Upper lobe of left lung (tissue), 6 donors: ENCODE measurements around the gene DCLK1. TPM values are rescaled to one million over a fixed set of nuclear protein-coding genes. Genes with fewer than 3 reads are reported as not detected.

Experiments used
- ATAC-seq, 2 donors: fragments of 200-7000 bp; cut with Tn5 transposase; one replicate each; pipeline ENCODE4 v1.9.1; 2022; ENCODE audit warnings: mild to moderate bottlenecking in 2 of 2, moderate library complexity in 2 of 2; ENCODE audit not compliant: low FRiP score in 2 of 2
- DNase-seq, 2 donors: peaks; one replicate each; pipeline ENCODE4 v3.0.0-alpha.2; 2019 to 2020
- H3K27ac ChIP-seq, 4 donors: fragments of 200-600 bp; sonication (generic); one replicate each; pipeline ENCODE4 v1.5.1; 2016 to 2019
- H3K27me3 ChIP-seq, 4 donors: fragments of 200-600 bp; sonication (generic); one replicate each; pipeline ENCODE4 v1.5.1; 2017 to 2019
- H3K36me3 ChIP-seq, 4 donors: fragments of 200-600 bp; sonication (generic); one replicate each; pipeline ENCODE4 v1.5.1; 2016 to 2019
- H3K4me1 ChIP-seq, 4 donors: fragments of 200-600 bp; sonication (generic); one replicate each; pipeline ENCODE4 v1.5.1; 2018 to 2019
- H3K4me3 ChIP-seq, 4 donors: fragments of 200-600 bp; sonication (generic); one replicate each; pipeline ENCODE4 v1.5.1; 2017 to 2019; ENCODE audit warnings: mild to moderate bottlenecking in 2 of 4, moderate library complexity in 1 of 4
- H3K9me3 ChIP-seq, 4 donors: fragments of 200-600 bp; sonication (generic); one replicate each; pipeline ENCODE4 v1.5.1; 2018 to 2019
- EP300 ChIP-seq, 4 donors: sonication (generic); formaldehyde crosslinking; IDR thresholded peaks; one replicate each; pipeline ENCODE4 v1.5.1; 2017; ENCODE audit warnings: antibody characterized with exemption in 4 of 4, control low read depth in 2 of 4
- POLR2A ChIP-seq, 4 donors: fragments of 450-650 bp; IDR thresholded peaks; one replicate each; pipeline ENCODE4 v1.5.1; 2016 to 2017; ENCODE audit warnings: antibody characterized with exemption in 4 of 4, mild to moderate bottlenecking in 2 of 4
- POLR2AphosphoS5 ChIP-seq, 2 donors: sonication (generic); formaldehyde crosslinking; IDR thresholded peaks; one replicate each; pipeline ENCODE4 v1.5.1; 2017; ENCODE audit warnings: antibody characterized with exemption in 2 of 2
- WGBS, 2 donors: methylation state at CpG; one replicate each; pipeline ENCODE4 v1.1.5; 2017 to 2018; 5-methylcytosine and 5-hydroxymethylcytosine counted together
- total RNA-seq, 6 donors: library from RNA; depleted of rRNA in 4 of 6; stranded (reverse); fragments of >200 nt in 4 of 6; gene quantifications; one replicate each; pipeline versions ENCODE4 v1.1.0 to v1.2.1, GENCODE V29; 2016 to 2021
- TF ChIP-seq, protein P1 (sequence below), 6 experiments: fragments of 450-650 bp in 4 of 6; fragments of 200-600 bp in 2 of 6; sonication (generic) in 2 of 6; IDR thresholded peaks; one replicate each; pipeline ENCODE4 v1.5.1; 2016 to 2019; ENCODE audit warnings: antibody characterized with exemption in 6 of 6
- donor health status: DM: no; HTN: no; CAD: no; lungs with moderate emphysema.
- donor health status: DM: no; HTN: yes; CAD: no; lungs with severe emphysema.

The DCLK1 gene
- total RNA-seq, 6 donors from 2014 or later: 2.1 to 14.7 (median 3.9) TPM

DNA sequence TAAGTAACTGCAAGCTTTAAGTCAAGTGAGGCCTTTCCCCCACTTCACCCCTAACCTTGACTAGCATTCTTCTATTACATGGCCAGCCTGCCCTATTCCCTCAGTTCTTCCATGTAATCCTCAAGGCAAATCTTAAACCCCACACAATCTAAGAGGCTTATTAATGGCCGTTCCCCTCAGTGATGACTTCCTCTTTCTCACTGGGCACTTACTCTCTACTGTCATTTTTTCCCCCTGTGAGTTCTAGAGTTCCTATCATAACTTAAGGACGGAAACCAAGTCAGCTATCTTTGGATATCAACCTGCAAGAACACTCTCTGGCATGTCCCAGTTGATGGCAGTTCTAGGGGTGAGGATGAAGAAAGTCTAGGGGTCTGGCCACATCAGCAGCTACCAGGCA is 131.2 kb downstream of the DCLK1 start:
- Histone ChIP-seq H3K4me1 (no peaks in the 10 kb centered on the region), H3K9me3 (no peaks in the 10 kb centered on the region), H3K27ac (no peak overlapping the region), H3K36me3 (no peaks in the 10 kb centered on the region), H3K4me3 (no peak overlapping the region), H3K27me3 (no peaks in the 10 kb centered on the region)
- DNase-seq (no peak), ATAC-seq (no peak)
- WGBS, 2 donors: 75 to 77% methylated on average over 2 of the region's 2 CpGs
- TF ChIP-seq POLR2AphosphoS5 (IDR thresholded peaks at IDR 0.05): no peak
- TF ChIP-seq, protein P1, sequence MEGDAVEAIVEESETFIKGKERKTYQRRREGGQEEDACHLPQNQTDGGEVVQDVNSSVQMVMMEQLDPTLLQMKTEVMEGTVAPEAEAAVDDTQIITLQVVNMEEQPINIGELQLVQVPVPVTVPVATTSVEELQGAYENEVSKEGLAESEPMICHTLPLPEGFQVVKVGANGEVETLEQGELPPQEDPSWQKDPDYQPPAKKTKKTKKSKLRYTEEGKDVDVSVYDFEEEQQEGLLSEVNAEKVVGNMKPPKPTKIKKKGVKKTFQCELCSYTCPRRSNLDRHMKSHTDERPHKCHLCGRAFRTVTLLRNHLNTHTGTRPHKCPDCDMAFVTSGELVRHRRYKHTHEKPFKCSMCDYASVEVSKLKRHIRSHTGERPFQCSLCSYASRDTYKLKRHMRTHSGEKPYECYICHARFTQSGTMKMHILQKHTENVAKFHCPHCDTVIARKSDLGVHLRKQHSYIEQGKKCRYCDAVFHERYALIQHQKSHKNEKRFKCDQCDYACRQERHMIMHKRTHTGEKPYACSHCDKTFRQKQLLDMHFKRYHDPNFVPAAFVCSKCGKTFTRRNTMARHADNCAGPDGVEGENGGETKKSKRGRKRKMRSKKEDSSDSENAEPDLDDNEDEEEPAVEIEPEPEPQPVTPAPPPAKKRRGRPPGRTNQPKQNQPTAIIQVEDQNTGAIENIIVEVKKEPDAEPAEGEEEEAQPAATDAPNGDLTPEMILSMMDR (IDR thresholded peaks at IDR 0.05): no peak
- no peak for TF ChIP-seq EP300 (IDR thresholded peaks at IDR 0.05)
- no peak for TF ChIP-seq POLR2A (IDR thresholded peaks at IDR 0.05)

DNA sequence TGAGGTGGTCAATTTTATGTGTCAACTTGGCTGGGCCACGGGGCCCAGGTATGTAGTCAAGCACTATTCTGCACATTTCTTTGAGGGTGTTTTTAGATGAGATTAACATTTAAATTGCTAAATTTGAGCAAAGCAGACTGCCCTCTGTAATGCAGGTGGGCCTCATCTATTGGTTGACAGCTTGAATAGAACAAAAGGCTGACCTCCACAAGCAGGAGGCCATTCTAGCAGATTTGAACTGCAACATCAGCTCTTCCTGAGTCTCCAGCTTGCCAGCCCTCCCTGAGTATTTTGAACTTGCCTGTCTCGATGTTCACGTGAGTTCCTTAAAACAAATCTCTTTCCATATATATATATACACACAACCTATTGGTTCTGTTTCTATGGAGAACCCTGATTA is 134.8 kb downstream of the DCLK1 start:
- Histone ChIP-seq H3K27ac (no peak overlapping the region), H3K27me3 (no peaks in the 10 kb centered on the region), H3K36me3 (no peaks in the 10 kb centered on the region), H3K9me3 (no peaks in the 10 kb centered on the region), H3K4me3 (no peak overlapping the region), H3K4me1 (no peaks in the 10 kb centered on the region)
- ATAC-seq (no peak), DNase-seq (no peak)
- TF ChIP-seq, protein P1 (IDR thresholded peaks at IDR 0.05): no peak
- TF ChIP-seq POLR2AphosphoS5 (IDR thresholded peaks at IDR 0.05) (no peak), EP300 (IDR thresholded peaks at IDR 0.05) (no peak), POLR2A (IDR thresholded peaks at IDR 0.05) (no peak)
- 90 to 92% methylated on average over 3 of the region's 3 CpGs for WGBS, 2 donors

DNA sequence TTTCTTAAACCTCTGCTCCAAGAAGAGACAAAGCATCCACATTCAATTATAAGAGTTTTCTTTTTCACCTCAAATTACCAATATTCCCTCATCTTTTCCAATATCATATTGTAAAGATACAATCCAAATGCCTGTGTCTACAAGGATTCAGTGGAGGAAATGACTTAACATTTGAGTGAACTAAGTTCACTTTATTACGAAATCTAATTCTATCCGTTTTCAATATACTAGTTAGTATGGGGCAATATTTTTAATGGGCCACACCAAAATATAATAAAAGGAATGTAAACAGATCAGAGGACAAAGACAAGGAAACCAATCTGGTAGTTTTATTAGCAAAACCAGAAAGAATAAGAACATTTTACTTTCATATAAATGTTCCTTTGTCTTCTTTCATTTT is 136.0 kb downstream of the DCLK1 start:
- no peak for DNase-seq
- Histone ChIP-seq H3K4me3 (no peak overlapping the region), H3K4me1 (no peaks in the 10 kb centered on the region), H3K27ac (no peak overlapping the region), H3K9me3 (no peaks in the 10 kb centered on the region), H3K36me3 (no peaks in the 10 kb centered on the region), H3K27me3 (no peaks in the 10 kb centered on the region)
- 52 to 53% methylated on average over 2 of the region's 2 CpGs for WGBS, 2 donors
- ATAC-seq: no peak
- TF ChIP-seq, protein P1 (IDR thresholded peaks at IDR 0.05): no peak
- TF ChIP-seq EP300 (IDR thresholded peaks at IDR 0.05) (no peak), POLR2AphosphoS5 (IDR thresholded peaks at IDR 0.05) (no peak), POLR2A (IDR thresholded peaks at IDR 0.05) (no peak)

DNA sequence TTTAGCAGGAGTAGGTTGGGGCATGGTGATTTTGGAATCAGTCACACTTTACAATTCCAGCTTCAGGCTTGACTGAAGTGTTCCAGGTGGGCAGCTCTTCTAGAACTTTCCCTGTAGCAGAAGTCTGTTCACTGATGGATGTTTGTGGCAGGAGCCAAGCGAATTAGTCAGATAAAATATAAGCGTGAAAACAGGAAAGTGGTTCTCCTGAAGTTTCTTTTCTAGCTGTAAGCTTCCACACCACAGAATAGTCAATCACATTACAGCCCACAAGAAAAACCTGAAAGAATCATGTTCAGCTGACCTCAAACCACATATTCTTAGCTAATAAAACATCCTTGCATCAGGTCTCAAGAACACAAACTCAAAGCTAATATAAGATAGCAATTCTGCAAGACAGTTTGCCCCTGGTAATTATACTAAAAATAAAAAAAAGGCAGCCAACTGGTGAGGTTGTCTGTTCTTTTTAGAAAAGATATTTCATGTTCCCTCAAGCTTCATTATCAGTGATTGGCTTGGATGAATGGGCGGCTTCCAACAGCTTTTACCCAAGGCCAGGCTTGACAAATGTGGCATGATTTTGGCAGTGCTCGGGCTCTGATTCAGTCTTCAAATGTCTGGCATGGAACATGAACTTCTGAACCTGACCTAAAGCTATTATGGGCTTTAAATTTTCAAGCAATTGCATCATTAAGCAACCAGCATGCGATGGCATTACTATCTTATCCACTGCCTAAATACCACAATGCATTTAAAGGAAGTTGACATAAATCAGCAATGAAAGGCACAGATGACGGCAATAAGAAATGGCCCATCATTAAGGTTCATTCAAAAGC is 136.8 kb downstream of the DCLK1 start:
- no peaks in the 10 kb centered on the region for H3K9me3 ChIP-seq
- peak in 1 of 2 donors; percentile 41 for ATAC-seq
- TF ChIP-seq POLR2AphosphoS5 (IDR thresholded peaks at IDR 0.05): no peak
- TF ChIP-seq, protein P1 (IDR thresholded peaks at IDR 0.05): no peak
- no peak for TF ChIP-seq POLR2A (IDR thresholded peaks at IDR 0.05)
- TF ChIP-seq EP300 (IDR thresholded peaks at IDR 0.05): no peak
- WGBS, 2 donors: 61 to 70% methylated on average over 6 of the region's 6 CpGs
- no peaks in the 10 kb centered on the region for H3K27me3 ChIP-seq
- no peaks in the 10 kb centered on the region for H3K4me1 ChIP-seq
- H3K36me3 ChIP-seq: no peaks in the 10 kb centered on the region
- no peak overlapping the region for H3K4me3 ChIP-seq
- no peak overlapping the region for H3K27ac ChIP-seq
- DNase-seq: no peak

DNA sequence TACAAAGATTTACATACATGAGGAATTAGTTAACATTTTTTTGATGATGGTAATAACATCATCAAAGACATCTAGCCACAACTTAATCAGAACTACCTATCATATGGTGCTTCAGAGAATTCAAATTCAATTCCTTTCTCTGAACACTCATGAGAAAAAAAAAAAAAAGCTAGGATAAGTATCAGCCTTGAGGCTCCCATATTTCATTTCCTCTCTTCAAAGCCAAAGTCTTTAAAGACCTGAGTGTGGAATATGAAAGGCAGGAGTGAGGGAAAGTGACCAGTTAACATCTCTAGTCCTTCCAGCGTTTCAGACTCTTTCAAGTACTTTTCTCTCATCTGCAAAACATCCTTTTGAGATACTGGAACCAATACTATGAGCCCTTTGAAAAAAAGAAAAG is 137.5 kb downstream of the DCLK1 start:
- TF ChIP-seq, protein P1 (IDR thresholded peaks at IDR 0.05): no peak
- no peak overlapping the region for H3K27ac ChIP-seq
- H3K4me3 ChIP-seq: no peak overlapping the region
- no peaks in the 10 kb centered on the region for H3K9me3 ChIP-seq
- DNase-seq (no peak), ATAC-seq (no peak)
- 47 to 59% methylated on average over 1 of the region's 1 CpG for WGBS, 2 donors
- no peaks in the 10 kb centered on the region for H3K4me1 ChIP-seq
- H3K36me3 ChIP-seq: no peaks in the 10 kb centered on the region
- no peaks in the 10 kb centered on the region for H3K27me3 ChIP-seq
